Measurements from ENCODE around the gene PTPRK. TPM values are rescaled to one million over a fixed set of nuclear protein-coding genes. Genes with fewer than 3 reads are reported as not detected.

PTPRK gene
- total RNA-seq, 1 experiment from 2014 or later, result 265 TPM

GRCh38 chr6:128319157-128319556, 201.2 kb downstream of the PTPRK start:
- CTCF ChIA-PET, result no interaction called here
- H3K9me3 Mint-ChIP-seq (ENCODE audit: low read depth, unreplicated experiment), result no peaks in the 10 kb centered on the region
- peaks cover 10% of the 10 kb centered on the region for H3K36me3 Mint-ChIP-seq (ENCODE audit: insufficient read depth, unreplicated experiment)
- peaks cover 18% of the 10 kb centered on the region for H3K4me1 Mint-ChIP-seq (ENCODE audit: low read depth, unreplicated experiment)
- DNase-seq, result no peak
- TF ChIP-seq CTCF (IDR thresholded peaks at IDR 0.05; ENCODE audit: unreplicated experiment), result no peak
- intact Hi-C loops (cut with micrococcal nuclease; ENCODE audit: unreplicated experiment), result no loop called here
- H3K4me3 Mint-ChIP-seq (ENCODE audit: low read depth, unreplicated experiment), result no peak overlapping the region
- BruUV-seq (replicated peaks), result no TSS peak
- H3K27ac Mint-ChIP-seq (ENCODE audit: unreplicated experiment), result no peak overlapping the region
- no peaks in the 10 kb centered on the region for H3K27me3 Mint-ChIP-seq (ENCODE audit: unreplicated experiment)

GRCh38 chr6:128316258-128316929, 204.0 kb downstream of the PTPRK start:
- peaks cover 5% of the 10 kb centered on the region for H3K36me3 Mint-ChIP-seq (ENCODE audit: insufficient read depth, unreplicated experiment)
- H3K4me3 Mint-ChIP-seq (ENCODE audit: low read depth, unreplicated experiment), result no peak overlapping the region
- no peak for DNase-seq
- H3K27ac Mint-ChIP-seq (ENCODE audit: unreplicated experiment), result no peak overlapping the region
- TF ChIP-seq CTCF (IDR thresholded peaks at IDR 0.05; ENCODE audit: unreplicated experiment), result no peak
- intact Hi-C loops (cut with micrococcal nuclease; ENCODE audit: unreplicated experiment), result no loop called here
- BruUV-seq (replicated peaks), result no TSS peak
- CTCF ChIA-PET, result interaction anchor here (0.7 kb wide), 1 partner anchor 20 kb away, joined by 5 read pairs; no protein-coding TSS in a partner anchor
- peaks cover 27% of the 10 kb centered on the region for H3K4me1 Mint-ChIP-seq (ENCODE audit: low read depth, unreplicated experiment)
- H3K9me3 Mint-ChIP-seq (ENCODE audit: low read depth, unreplicated experiment), result no peaks in the 10 kb centered on the region
- no peaks in the 10 kb centered on the region for H3K27me3 Mint-ChIP-seq (ENCODE audit: unreplicated experiment)

GRCh38 chr6:128314190-128314589, 206.2 kb downstream of the PTPRK start:
- H3K4me1 Mint-ChIP-seq (ENCODE audit: low read depth, unreplicated experiment), result peaks cover 49% of the 10 kb centered on the region
- intact Hi-C loops (cut with micrococcal nuclease; ENCODE audit: unreplicated experiment), result no loop called here
- CTCF ChIA-PET, result interaction anchor here (0.7 kb wide), 1 partner anchor 23 kb away, joined by 3 read pairs; no protein-coding TSS in a partner anchor
- peaks cover 6% of the 10 kb centered on the region for H3K36me3 Mint-ChIP-seq (ENCODE audit: insufficient read depth, unreplicated experiment)
- no peak overlapping the region for H3K27ac Mint-ChIP-seq (ENCODE audit: unreplicated experiment)
- H3K4me3 Mint-ChIP-seq (ENCODE audit: low read depth, unreplicated experiment), result no peak overlapping the region
- DNase-seq, result no peak
- H3K9me3 Mint-ChIP-seq (ENCODE audit: low read depth, unreplicated experiment), result no peaks in the 10 kb centered on the region
- no peak for TF ChIP-seq CTCF (IDR thresholded peaks at IDR 0.05; ENCODE audit: unreplicated experiment)
- no TSS peak for BruUV-seq (replicated peaks)
- no peaks in the 10 kb centered on the region for H3K27me3 Mint-ChIP-seq (ENCODE audit: unreplicated experiment)

- intact Hi-C loops (cut with micrococcal nuclease; ENCODE audit: unreplicated experiment), result no loop called here
- CTCF ChIA-PET, result no interaction called here
- no peaks in the 10 kb centered on the region for H3K9me3 Mint-ChIP-seq (ENCODE audit: low read depth, unreplicated experiment)
- no peaks in the 10 kb centered on the region for H3K27me3 Mint-ChIP-seq (ENCODE audit: unreplicated experiment)
- peaks cover 67% of the 10 kb centered on the region for H3K4me1 Mint-ChIP-seq (ENCODE audit: low read depth, unreplicated experiment)
- H3K27ac Mint-ChIP-seq (ENCODE audit: unreplicated experiment), result peak overlapping the region; percentile 25
- no peak overlapping the region for H3K4me3 Mint-ChIP-seq (ENCODE audit: low read depth, unreplicated experiment)
- BruUV-seq (replicated peaks), result no TSS peak
- H3K36me3 Mint-ChIP-seq (ENCODE audit: insufficient read depth, unreplicated experiment), result peaks cover 6% of the 10 kb centered on the region
- TF ChIP-seq CTCF (IDR thresholded peaks at IDR 0.05; ENCODE audit: unreplicated experiment), result no peak
- no peak for DNase-seq
These were observed 208.3 kb downstream of the PTPRK start for GRCh38 chr6:128311944-128312570.
